ENCODE data around the gene KIAA1614.

The KIAA1614 gene

GRCh38 chr1:180902541-180902940 lies 10.2 kb upstream of the KIAA1614 start:
- Histone ChIP-seq H3K36me3 (ENCODE audit: insufficient read depth, low read length) (no peaks in the 10 kb centered on the region), H3K4me1 (ENCODE audit: insufficient read depth, low read length) (no peaks in the 10 kb centered on the region), H3K27ac (ENCODE audit: low read length) (no peak overlapping the region), H3K27me3 (ENCODE audit: insufficient read depth, low read length, poor library complexity) (no peaks in the 10 kb centered on the region), H3K79me2 (ENCODE audit: insufficient read depth, low read length) (no peaks in the 10 kb centered on the region), H3K9ac (ENCODE audit: low read depth, low read length) (no peak overlapping the region), H4K20me1 (ENCODE audit: insufficient read depth, low read length) (no peaks in the 10 kb centered on the region), H3K4me3 (ENCODE audit: low read depth in 1 of 2, low read length in 2 of 2) (no peak overlapping the region), H3K9me3 (ENCODE audit: insufficient read depth, low read length, severe bottlenecking) (no peaks in the 10 kb centered on the region), H3K4me2 (ENCODE audit: insufficient read depth, low read length) (no peak overlapping the region), H2AFZ (ENCODE audit: low read depth, low read length) (no peak overlapping the region)
- no peak for DNase-seq
- TF ChIP-seq EZH2 (IDR thresholded peaks at IDR 0.05; ENCODE audit: borderline replicate concordance, low read depth, low read length, severe bottlenecking) (no peak), CTCF (IDR thresholded peaks at IDR 0.05; ENCODE audit: borderline replicate concordance, extremely low read depth, low read length, poor library complexity, severe bottlenecking) (no peak)
- no peak for ATAC-seq (ENCODE audit: insufficient read depth, low read depth)

DNA sequence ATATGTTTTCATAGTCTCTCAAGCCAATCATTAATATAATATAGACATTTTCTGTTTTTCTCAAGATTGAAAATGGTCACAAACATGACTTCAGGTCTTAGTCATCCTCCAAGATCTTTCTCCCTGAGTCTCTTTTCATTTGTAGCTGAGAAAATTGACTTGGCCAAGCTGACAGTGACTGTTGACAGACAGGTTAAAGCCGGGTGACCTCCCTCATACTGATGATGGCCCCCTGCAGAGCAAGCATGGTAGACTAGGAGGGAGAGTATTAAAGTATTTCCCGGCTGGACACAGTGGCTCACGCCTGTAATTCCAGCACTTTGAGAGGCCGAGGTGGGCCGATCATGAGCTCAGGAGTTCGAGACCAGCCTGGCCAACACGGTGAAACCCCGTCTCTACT lies 6.8 kb upstream of the KIAA1614 start:
- H3K36me3 ChIP-seq (ENCODE audit: insufficient read depth, low read length), result no peaks in the 10 kb centered on the region
- H3K79me2 ChIP-seq (ENCODE audit: insufficient read depth, low read length), result no peaks in the 10 kb centered on the region
- TF ChIP-seq EZH2 (IDR thresholded peaks at IDR 0.05; ENCODE audit: borderline replicate concordance, low read depth, low read length, severe bottlenecking), result no peak
- no peak for TF ChIP-seq CTCF (IDR thresholded peaks at IDR 0.05; ENCODE audit: borderline replicate concordance, extremely low read depth, low read length, poor library complexity, severe bottlenecking)
- H3K9ac ChIP-seq (ENCODE audit: low read depth, low read length), result no peak overlapping the region
- no peaks in the 10 kb centered on the region for H3K9me3 ChIP-seq (ENCODE audit: insufficient read depth, low read length, severe bottlenecking)
- no peak overlapping the region for H2AFZ ChIP-seq (ENCODE audit: low read depth, low read length)
- no peaks in the 10 kb centered on the region for H3K27me3 ChIP-seq (ENCODE audit: insufficient read depth, low read length, poor library complexity)
- DNase-seq, result no peak
- H3K4me3 ChIP-seq (ENCODE audit: low read depth in 1 of 2, low read length in 2 of 2), result no peak overlapping the region
- ATAC-seq (ENCODE audit: insufficient read depth, low read depth), result no peak
- no peaks in the 10 kb centered on the region for H4K20me1 ChIP-seq (ENCODE audit: insufficient read depth, low read length)
- no peaks in the 10 kb centered on the region for H3K4me1 ChIP-seq (ENCODE audit: insufficient read depth, low read length)
- no peak overlapping the region for H3K27ac ChIP-seq (ENCODE audit: low read length)
- H3K4me2 ChIP-seq (ENCODE audit: insufficient read depth, low read length), result no peak overlapping the region

- Histone ChIP-seq H3K9me3 (ENCODE audit: insufficient read depth, low read length, severe bottlenecking) (no peaks in the 10 kb centered on the region), H3K4me1 (ENCODE audit: insufficient read depth, low read length) (no peaks in the 10 kb centered on the region), H3K27me3 (ENCODE audit: insufficient read depth, low read length, poor library complexity) (peaks cover under 1% of the 10 kb centered on the region), H3K36me3 (ENCODE audit: insufficient read depth, low read length) (no peaks in the 10 kb centered on the region), H4K20me1 (ENCODE audit: insufficient read depth, low read length) (no peaks in the 10 kb centered on the region), H3K27ac (ENCODE audit: low read length) (no peak overlapping the region), H2AFZ (ENCODE audit: low read depth, low read length) (no peak overlapping the region), H3K4me2 (ENCODE audit: insufficient read depth, low read length) (no peak overlapping the region), H3K4me3 (ENCODE audit: low read depth in 1 of 2, low read length in 2 of 2) (no peak overlapping the region), H3K9ac (ENCODE audit: low read depth, low read length) (no peak overlapping the region), H3K79me2 (ENCODE audit: insufficient read depth, low read length) (no peaks in the 10 kb centered on the region)
- DNase-seq (peak; percentile 2), ATAC-seq (ENCODE audit: insufficient read depth, low read depth) (no peak)
- TF ChIP-seq CTCF (IDR thresholded peaks at IDR 0.05; ENCODE audit: borderline replicate concordance, extremely low read depth, low read length, poor library complexity, severe bottlenecking), result no peak
- TF ChIP-seq EZH2 (IDR thresholded peaks at IDR 0.05; ENCODE audit: borderline replicate concordance, low read depth, low read length, severe bottlenecking), result no peak
Measured at GRCh38 chr1:180906511-180906910, 6.2 kb upstream of the KIAA1614 start.
